GM19351 (cell line): ENCODE data around the gene CASK.
"Not testable (repeated sequence)": the region's sequence is repeated elsewhere in the genome, so short reads cannot be mapped to it uniquely, and the experiment has no call there.

ENCODE experiments used
- ATAC-seq: cut with Tn5 transposase; IDR thresholded peaks from one replicate; pipeline ENCODE4 v1.9.1; 2021; ENCODE audit warnings: mild to moderate bottlenecking, moderate library complexity; ENCODE audit not compliant: unreplicated experiment

The CASK gene

DNA sequence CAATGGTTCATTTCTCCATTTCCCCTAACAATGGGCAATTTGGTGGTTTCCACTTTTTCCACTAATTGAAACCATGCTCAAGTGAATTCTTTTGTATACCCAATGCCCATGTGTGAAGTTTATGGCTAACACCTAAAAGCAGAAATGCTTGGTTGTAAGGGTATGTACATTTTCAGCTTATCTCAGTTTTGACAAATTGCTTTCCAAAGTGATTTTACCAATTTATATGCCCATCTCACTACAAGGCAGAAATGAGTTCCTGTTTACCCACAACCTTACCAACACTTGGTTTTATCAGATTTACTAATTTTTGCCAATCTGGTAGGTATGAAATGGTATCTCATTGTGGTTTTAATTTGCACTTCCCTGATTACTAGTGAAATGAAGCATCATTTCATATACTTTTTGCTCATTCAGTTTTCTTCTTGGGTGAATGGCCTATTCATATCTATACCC, 219.8 kb downstream of the CASK start:
- no peak for ATAC-seq

DNA sequence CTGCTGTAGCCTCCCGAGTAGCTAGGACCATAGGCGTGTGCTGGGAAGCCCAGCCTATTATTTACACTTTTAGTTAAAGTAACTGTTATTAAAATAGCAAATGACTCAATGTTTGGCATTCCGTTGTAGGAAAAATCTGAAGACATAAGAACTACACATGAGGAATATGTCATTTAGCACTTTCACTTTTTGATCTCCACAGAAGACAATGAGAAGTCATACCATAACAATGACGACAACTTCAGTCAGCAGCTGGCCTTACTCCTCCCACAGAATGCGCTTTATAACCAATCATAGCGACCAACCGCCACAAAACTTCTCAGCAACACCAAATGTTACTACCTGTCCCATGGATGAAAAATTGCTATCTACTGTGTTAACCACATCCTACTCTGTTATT, 227.9 kb downstream of the CASK start:
- ATAC-seq, result no peak

DNA sequence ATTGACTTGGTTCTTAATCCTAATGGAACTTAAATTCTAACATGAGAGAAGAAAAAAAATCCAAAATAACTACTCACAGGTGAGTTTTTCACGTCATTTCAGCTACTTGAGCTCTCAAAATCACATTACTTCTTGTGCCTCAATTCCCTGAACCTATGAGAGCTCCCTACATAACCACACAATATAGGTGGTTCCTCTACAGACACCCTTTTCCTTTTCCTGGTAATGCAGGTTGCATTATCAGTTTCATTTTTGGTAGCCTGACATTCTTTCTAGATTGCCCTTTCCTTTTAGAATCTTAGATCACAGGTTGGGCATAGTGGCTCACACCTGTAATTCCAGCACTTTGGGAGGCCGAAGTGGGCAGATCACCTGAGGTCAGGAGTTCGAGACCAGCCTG, 230.3 kb downstream of the CASK start:
- ATAC-seq, result no peak

DNA sequence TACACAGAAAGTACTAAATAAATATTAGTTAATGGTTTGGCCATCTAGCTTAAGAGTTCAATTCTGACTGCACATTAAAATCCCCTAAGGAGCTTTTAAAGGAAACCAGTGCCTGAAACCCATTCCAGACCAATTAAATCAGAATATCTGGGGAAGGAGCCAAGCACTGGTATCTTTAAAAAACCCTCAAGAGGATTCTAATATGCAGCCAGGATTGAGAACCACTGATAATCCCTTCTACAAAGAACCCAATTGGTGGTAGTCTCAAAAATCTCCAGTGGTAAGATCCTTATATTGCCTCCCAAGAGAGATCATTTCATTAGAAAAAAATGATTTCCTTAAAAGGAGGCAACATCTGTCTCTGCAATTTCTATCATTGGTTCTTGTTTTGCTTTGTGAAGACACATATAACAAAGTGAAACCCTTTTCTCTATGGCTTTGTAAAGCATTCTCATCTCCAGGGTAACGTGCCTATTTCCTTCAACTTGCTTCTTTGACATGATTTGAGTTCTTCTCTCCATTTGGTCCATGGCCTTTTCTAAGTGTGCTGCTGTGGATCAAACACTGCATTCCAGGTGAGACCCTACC, 231.1 kb downstream of the CASK start:
- ATAC-seq, result no peak

DNA sequence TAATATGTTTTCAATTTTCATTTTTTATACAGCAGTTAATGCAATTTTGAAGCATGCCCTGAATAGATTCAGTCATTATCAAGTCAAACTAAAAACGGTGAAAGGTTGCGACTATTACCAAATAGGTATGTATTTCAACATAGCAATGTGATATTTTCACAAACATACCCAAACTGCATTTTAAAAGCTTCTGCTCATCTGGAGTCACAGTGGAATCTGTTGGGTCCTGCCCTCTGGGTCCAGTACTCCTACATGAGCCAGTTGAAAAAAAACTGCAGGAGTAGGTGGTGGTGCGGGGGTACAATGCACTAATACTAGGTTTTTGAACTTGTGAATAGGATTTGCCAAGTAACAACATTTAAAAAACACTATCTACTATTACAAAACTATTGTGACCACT, 233.6 kb downstream of the CASK start:
- no peak for ATAC-seq

DNA sequence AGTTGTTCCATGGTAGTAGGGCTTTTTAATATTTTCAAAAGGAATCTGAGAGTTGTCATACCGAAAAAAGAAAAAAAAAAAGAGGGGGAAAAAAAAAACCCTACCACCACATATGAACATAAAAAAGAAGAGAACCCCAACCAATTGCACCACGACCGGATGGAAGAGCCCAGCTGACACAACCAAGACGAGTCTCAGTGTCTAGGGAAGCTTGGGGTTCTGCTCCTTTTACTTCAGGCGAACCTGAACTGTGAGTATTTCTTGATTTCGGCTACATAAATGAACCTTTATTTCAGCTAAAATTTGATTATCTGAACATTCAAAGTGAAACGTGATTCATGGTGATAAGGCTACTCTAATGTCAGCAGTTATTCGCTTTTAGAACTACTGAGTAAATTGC, 234.5 kb downstream of the CASK start, which contains the start of gene GPR34:
TSS of gene GPR34 (plus strand) at position 139 of the 400 bp plus-strand sequence. CDS start 6,661 bp downstream, outside the sequence.
- ATAC-seq, result no peak

DNA sequence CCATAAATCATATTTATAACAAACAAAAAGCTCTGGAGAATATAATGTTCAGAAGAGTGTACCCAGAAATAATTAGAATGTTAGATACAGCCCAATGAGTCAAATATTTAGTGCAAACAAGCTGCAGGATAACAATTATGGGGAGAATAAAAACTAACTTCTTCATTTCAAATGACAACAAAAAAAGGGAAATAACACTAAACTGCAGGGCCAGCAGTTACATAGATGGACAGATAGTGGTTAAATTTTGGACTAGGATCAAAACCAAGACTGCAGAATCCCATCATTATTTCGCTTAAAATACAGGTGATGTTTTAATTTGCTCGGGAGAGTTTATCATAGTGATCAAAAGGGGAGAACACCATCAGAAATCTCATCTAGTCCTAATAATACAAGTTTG, 235.2 kb downstream of the CASK start:
- no peak for ATAC-seq

DNA sequence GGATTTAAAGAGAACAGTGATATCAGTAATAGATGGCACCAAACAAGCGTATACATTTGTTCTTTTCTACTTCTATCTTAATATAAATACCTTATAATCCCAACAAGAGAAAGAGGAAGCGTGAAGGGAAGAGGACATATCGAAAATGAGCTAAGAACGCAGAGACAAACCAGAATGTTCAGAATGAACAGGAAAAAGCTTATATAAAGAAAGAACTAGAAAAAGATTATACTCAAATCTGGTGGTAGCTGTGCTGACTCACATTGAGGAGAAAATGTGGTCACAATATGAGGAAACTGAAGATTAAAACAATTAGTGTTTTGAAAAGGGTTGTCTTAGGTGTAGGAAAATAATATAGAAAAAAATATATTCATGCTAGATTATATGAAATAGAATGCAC, 236.6 kb downstream of the CASK start:
- ATAC-seq, result peak; percentile 72

DNA sequence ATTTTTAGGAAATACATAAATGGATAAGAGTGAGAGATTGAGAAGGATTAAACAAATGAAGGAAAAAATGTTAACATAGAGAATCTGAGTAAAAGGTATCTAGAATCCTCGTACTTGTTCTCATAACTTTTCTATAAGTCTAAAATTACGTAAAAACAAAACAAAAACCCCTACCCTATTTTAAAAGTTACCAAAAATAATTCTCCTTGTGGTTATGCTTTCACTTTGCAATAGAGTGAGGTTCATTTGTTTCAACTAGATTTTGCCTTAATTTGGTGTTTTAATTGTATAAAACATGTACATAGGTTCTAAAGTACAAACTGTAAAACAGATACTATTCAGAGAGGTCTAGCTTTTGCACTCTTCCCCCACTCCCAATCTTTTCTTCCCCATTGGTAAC, 238.4 kb downstream of the CASK start:
- no peak for ATAC-seq

DNA sequence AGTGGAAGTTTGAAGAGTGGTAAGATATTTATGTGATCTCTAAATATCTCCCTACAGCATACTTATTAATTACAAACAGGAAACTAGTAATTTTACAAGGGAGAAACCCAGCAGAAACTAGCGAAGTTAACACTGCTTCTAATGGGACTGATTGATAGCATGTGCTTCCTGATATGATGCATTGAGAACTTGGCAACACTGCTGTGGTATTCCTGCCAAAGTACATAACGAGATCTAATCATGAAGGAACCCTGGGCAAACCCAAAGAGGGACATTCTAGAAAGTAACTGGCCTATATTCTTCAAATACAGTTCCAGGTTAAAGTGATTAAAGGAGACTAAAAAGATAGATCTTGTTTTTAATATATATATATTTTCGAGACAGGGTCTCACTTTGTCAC, 239.2 kb downstream of the CASK start:
- ATAC-seq, result no peak

DNA sequence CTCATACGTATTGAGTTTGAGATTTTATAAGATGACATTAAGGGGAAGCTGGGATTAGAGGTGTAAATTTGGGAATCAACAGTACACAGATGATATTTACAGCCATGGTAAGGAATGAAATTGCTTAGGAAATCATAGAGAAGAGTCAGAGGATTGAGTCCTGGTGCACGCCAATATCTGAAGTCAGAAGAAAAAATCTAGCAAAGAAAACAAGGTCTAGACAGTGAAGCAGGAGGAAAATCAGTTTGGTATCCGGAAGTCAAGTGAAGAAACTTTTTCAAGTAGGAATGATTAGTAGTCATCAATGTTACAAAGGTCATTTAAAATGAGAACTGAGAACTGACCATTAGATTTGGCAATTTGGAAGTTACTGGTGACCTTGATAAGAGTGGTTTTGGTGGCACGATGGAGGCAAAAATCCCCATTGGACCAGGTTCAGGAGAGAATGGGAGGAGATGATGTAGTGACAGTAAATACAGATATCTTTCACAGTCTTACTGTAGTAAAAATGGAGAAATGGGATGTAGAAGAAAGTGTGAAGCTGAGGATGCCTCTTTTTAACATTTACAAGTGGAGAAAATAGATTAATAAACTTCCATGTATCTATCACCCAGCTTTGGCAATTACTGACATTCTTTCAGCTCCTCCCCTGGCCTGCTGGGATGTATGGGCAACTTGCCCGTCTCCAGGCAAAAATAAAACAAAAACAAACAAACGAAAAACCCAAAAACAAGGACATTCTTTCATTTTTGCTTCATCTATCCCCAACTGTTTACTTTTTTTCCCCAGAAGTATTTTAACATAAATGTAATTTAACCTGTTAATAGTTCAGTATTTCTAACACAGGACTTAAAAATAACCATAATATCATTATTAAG, 245.9 kb downstream of the CASK start:
- no peak for ATAC-seq

DNA sequence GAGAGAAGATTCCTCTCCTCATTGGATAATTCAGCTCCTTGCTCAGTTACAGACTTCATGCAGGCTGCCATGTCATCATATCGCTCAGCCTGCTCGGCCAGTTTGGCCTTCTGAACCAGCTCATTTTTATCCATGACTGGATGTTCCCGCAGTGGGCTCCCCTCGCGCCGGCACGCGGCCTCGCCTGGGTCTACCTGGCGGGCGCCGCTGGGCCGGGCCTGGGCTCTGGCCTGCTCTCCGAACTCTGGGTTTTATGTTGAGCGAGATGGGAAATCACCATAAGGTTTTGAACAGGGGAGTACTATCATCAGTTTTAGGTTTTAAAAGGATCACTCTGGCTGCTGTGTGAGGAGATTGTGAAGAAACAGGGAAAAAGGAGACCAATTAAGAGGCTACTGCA, 247.0 kb downstream of the CASK start:
- not testable (repeated sequence) for ATAC-seq

DNA sequence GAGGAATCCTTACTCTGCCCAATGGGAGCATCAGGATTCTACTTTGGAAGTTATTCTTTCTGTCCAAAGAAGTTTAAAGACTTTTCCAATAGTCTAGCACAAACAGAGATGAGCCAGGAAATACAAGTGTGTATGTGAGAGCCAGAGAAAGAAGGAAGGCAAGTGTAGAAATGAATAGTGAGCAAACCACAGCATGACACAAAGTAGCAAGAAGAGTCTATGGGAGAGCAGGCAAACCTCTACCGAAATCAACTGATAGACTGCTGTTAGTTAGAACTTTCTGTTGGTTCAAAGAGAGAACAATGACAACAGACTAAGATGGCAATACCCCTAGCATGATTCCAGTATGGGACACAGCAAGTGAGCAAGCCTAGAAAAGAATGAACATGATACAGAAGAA, 250.7 kb downstream of the CASK start:
- no peak for ATAC-seq

DNA sequence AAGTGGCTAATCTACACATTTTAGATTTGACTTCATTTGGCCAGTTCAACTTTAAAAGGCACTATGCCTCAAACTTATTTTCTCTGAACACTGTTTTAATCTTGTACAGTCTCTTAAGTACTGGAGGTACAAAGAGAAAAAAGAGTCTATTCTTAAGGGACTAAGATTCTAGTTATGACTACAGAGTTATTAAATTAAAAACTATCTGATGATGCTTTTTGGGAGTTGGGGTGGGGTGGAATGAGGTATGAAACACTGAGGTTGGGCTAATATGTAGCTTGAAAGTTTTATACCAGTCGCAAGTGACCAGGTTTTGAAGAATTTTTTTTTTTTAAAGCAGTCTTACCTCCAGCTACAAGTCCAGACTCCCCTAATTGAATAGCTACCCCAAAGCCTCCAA, 252.3 kb downstream of the CASK start:
- no peak for ATAC-seq

DNA sequence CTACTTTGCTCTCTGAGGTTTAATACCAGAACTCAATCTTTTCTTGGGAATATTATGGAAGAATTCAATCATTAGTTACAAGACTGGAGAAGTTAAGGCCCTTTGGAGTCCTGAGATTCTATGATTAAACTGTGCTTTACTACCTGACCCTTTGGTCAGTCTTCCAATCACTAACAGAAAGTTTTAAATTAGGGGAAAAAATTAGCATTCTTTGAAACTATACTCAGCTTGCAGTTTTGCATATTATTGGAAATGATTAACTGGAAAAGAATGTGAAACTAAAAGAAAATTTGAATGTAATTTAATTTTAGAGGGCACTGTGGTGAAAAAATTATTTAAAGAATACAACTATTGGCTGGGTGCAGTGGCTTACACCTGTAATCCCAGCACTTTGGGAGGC, 253.2 kb downstream of the CASK start:
- no peak for ATAC-seq

DNA sequence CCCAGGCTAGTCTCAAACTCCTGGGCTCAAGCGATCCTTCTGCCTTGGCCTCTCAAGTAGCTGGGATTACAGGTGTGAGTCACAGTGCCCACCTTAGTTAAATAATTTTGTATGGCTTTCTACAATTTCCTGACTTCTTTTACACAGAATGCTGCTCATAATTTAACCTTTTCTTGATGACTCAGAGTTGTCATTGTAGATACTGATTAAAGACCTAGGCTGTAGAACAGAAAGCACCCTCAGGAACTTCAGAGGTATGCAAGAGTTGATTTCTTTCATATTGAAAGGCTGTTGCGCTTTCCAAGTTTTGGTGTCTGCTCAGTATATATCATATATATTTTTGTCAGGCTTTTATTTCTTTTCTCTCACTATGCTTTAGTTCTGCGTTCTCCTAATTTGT, 255.7 kb downstream of the CASK start:
- no peak for ATAC-seq

DNA sequence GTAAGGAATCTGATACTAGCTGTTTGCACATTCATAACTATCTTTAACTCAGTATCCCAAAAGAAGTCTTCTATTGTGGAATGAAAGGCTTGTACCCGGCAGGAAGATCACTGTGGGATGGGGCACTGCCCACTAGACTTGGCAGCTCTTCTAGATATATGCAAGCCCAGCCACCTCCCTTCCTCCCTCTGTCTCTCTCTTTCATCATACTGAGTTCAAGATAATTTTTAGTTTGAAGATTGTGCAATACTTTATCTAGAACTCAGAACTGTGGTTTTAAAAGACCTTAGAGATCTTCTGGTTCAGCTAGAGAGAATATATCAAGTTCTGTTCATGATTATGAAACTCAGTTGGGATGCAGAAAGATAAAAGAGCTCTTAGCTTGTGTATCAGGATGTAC, 257.1 kb downstream of the CASK start:
- no peak for ATAC-seq

DNA sequence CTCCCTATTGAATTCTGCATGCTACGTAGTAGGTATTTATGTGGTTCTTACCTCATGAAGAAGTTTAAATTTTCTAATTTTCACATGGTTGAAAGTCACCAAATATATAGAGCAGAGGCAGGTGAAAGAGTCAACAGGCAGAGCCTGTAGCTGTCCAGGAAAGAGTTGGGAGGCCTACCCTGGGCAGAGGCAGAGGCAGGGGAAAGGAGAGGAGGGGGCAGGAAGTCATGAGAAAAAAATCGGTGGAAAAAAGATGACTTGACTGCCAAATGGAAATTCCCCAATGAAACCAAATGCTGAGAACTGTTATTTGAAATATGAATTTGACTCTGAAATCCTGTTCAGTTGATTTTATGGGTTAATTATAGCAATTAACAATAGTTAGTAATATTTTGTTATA, 257.7 kb downstream of the CASK start:
- no peak for ATAC-seq

DNA sequence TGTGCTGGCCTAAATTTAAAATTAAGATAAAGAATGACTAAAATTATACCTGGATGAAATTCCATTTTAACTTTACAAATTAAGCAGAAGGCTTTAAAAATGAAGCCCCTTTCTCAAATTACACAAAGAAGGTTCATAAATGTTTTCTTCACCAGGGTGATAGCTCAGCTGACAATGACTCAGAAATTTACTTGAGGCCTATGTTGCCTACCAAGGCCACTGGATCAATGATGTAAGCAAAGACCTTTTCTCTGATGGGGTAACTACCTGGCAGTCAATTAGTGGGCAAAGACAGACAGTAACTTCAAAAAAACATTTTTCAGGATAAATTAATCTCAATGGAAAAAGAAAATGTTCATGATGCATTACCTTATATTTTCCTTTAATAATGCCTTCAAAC, 258.4 kb downstream of the CASK start:
- no peak for ATAC-seq

DNA sequence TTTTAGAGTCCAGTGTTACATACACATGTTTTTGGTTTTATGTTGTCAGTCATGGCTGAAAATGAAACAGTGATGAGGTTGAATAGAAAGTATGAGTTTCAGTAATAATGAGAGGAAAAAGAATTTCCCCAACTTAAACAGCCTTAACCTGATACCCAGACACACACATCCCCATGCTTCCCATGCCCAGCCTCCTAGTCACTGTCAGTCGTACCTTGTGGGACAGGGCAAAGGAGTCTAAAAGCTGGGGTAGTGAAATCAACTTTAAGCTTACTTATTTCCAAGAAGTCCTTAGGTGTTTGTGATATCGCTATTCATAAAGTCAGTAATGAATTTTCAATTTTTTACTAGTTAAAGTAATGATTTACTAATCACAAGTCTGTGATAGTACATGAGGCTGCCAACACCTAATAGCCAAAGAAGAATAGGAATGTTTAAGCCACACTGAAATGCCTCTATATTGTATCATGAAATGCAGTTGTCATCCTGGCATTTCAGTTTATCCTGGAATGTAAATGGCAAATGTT, 258.9 kb downstream of the CASK start:
- peak; percentile 94 for ATAC-seq

DNA sequence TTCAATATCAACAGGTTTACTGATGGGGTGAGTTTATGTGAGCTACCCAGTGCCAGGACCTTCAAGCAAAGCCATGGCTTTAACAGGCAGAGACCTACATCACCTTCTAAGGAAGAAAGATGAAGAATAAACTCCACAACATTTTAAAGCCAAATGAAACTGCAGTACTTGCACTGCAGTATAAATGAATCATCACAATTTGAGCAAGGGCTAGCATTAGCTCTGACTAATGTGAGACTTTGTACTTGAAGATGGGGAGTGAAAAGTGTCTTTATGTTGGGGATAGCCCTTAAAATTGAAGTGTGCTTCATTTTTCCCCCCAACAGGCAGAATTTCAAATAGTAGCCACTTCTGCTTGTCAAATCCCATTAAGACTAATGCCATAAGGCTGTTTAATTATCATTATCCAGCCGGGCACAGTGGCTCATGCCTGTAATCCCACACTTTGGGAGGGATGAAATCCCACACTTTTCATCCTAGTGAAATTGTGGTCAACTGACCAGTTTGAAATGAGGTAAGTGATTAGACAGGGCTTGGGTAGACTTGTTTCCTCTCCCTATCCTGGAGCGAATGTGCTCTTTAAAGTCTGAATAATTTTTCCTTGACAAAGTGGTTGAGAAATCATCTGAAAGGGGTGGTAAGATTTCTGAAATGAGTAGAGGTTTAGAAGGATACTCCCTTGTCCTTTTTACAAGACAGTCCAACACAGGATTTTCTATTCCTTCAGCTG, 261.8 kb downstream of the CASK start:
- ATAC-seq, result no peak

DNA sequence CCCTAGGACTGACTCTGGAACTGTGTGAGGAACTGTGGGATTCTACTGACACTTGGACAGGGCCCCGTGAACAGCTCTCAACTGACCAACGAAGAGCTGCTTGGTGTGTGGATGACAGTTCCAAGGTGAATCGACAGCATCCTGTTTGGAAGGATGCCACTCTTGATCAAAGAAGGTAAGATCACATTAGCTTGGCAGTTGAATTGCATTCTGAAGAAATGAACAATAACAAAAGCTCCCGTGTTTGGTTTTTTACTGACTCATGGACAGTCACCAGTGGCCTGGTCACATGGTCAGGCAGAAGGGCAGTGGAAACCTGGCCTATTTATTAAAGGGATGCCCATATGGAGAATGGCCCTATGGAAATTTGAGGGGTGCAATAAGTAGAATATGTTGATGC, 267.7 kb downstream of the CASK start:
- ATAC-seq, result no peak
